ENCODE results near the gene SNX25. TPM values are rescaled to one million over a fixed set of nuclear protein-coding genes. Genes with fewer than 3 reads are reported as not detected.

SNX25 gene
- total and polyA plus RNA-seq, 12 donors: 4.4 to 12.6 (median 9.2) TPM

- 80 to 88% methylated on average over 7 of the region's 7 CpGs for WGBS, 2 donors
- no peak for TF ChIP-seq CTCF (IDR thresholded peaks at IDR 0.05)
- Histone ChIP-seq H3K27me3 (no peaks in the 10 kb centered on the region), H3K36me3 (no peaks in the 10 kb centered on the region), H3K4me3 (no peak overlapping the region), H3K27ac (no peak overlapping the region), H3K9me3 (peaks cover 0 to 11% (median 0%) of the 10 kb centered on the region in 11 donors), H3K4me1 (peaks cover 0 to 32% (median 11%) of the 10 kb centered on the region in 9 donors)
- no peak for ATAC-seq
- DNase-seq: no peak
- intact Hi-C loops (cut with DNase I): no loop called here
These were observed 25.9 kb downstream of the SNX25 start for GRCh38 chr4:185235119-185235842.

GRCh38 chr4:185235843-185236503 lies 26.6 kb downstream of the SNX25 start:
- H3K27ac ChIP-seq: peak overlapping the region in 1 of 10 donors; percentile 37
- DNase-seq: no peak

GRCh38 chr4:185237175-185237574 lies 27.8 kb downstream of the SNX25 start:
- no peak for TF ChIP-seq CTCF (IDR thresholded peaks at IDR 0.05)
- no peak overlapping the region for H3K4me3 ChIP-seq
- H3K36me3 ChIP-seq: no peaks in the 10 kb centered on the region
- peak overlapping the region in 7 of 10 donors; percentile 10 to 42 (median 32) for H3K27ac ChIP-seq
- intact Hi-C loops (cut with DNase I): no loop called here
- peaks cover 0 to 33% (median 11%) of the 10 kb centered on the region in 9 donors for H3K4me1 ChIP-seq
- WGBS, 2 donors: 42 to 63% methylated on average over 3 of the region's 3 CpGs
- peak in 1 of 2 donors; percentile 47 for DNase-seq
- peak in 5 of 8 donors; percentile 67 to 90 (median 82) for ATAC-seq
- H3K27me3 ChIP-seq: no peaks in the 10 kb centered on the region
- peaks cover 0 to 11% (median 0%) of the 10 kb centered on the region in 11 donors for H3K9me3 ChIP-seq

More at GRCh38 chr4:185235843-185236503, 26.6 kb downstream of the SNX25 start:
- no peaks in the 10 kb centered on the region for H3K27me3 ChIP-seq
- peaks cover 0 to 11% (median 0%) of the 10 kb centered on the region in 11 donors for H3K9me3 ChIP-seq
- H3K4me3 ChIP-seq: no peak overlapping the region
- H3K4me1 ChIP-seq: peaks cover 0 to 32% (median 11%) of the 10 kb centered on the region in 9 donors
- no peak for TF ChIP-seq CTCF (IDR thresholded peaks at IDR 0.05)
- WGBS, 2 donors: 45 to 61% methylated on average over 7 of the region's 7 CpGs
- peak in 6 of 8 donors; percentile 42 to 80 (median 54) for ATAC-seq
- intact Hi-C loops (cut with DNase I): no loop called here
- no peaks in the 10 kb centered on the region for H3K36me3 ChIP-seq

- H3K9me3 ChIP-seq: peaks cover 0 to 11% (median 0%) of the 10 kb centered on the region in 11 donors
- H3K4me1 ChIP-seq: peaks cover 0 to 44% (median 13%) of the 10 kb centered on the region in 9 donors
- ATAC-seq: no peak
- no peak for DNase-seq
- no peaks in the 10 kb centered on the region for H3K27me3 ChIP-seq
- TF ChIP-seq CTCF (IDR thresholded peaks at IDR 0.05): no peak
- no peak overlapping the region for H3K27ac ChIP-seq
- H3K36me3 ChIP-seq: no peaks in the 10 kb centered on the region
- intact Hi-C loops (cut with DNase I): no loop called here
- 97 to 99% methylated on average over 5 of the region's 5 CpGs for WGBS, 2 donors
- no peak overlapping the region for H3K4me3 ChIP-seq
These were observed 28.9 kb downstream of the SNX25 start for GRCh38 chr4:185238215-185238681.

All from heart right ventricle (tissue), 16 donors.